ENCODE measurements around the gene KCTD7. TPM values are rescaled to one million over a fixed set of nuclear protein-coding genes. Genes with fewer than 3 reads are reported as not detected.

The KCTD7 gene
- total RNA-seq, 1 donor, result 11.2 TPM

GRCh38 chr7:66666313-66666952, 37.8 kb downstream of the KCTD7 start:
- TF ChIP-seq, protein P1, sequence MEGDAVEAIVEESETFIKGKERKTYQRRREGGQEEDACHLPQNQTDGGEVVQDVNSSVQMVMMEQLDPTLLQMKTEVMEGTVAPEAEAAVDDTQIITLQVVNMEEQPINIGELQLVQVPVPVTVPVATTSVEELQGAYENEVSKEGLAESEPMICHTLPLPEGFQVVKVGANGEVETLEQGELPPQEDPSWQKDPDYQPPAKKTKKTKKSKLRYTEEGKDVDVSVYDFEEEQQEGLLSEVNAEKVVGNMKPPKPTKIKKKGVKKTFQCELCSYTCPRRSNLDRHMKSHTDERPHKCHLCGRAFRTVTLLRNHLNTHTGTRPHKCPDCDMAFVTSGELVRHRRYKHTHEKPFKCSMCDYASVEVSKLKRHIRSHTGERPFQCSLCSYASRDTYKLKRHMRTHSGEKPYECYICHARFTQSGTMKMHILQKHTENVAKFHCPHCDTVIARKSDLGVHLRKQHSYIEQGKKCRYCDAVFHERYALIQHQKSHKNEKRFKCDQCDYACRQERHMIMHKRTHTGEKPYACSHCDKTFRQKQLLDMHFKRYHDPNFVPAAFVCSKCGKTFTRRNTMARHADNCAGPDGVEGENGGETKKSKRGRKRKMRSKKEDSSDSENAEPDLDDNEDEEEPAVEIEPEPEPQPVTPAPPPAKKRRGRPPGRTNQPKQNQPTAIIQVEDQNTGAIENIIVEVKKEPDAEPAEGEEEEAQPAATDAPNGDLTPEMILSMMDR (IDR thresholded peaks at IDR 0.05; ENCODE audit: insufficient read depth, low read depth, low read length), result no peak
- no peak overlapping the region for H3K4me3 ChIP-seq (ENCODE audit: low read depth, low read length)
- no peak for DNase-seq (ENCODE audit: low read depth)

- TF ChIP-seq, protein P1 (IDR thresholded peaks at IDR 0.05; ENCODE audit: insufficient read depth, low read depth, low read length), result no peak
- H3K4me3 ChIP-seq (ENCODE audit: low read depth, low read length), result no peak overlapping the region
- DNase-seq (ENCODE audit: low read depth), result no peak
These were observed 38.5 kb downstream of the KCTD7 start for GRCh38 chr7:66667023-66667728.

DNA sequence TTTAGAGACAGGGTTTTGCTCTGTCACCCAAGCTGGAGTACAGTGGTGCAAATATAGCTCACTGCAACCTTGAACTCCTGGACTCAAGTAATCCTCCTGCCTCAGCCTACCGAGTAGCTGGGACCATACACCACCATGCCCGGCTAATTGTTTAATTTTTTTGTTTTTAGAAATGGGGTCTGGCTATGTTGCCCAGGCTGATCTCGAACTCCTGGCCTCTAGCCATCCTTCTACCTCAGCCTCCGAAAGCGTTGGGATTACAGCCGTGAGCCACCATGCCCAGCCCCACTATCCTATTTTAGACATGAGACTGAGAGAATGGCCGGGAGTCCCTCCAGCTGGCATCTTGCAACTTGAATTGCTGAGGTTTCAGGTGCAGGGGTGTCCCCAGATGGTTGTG, 39.4 kb downstream of the KCTD7 start:
- H3K4me3 ChIP-seq (ENCODE audit: low read depth, low read length), result no peak overlapping the region
- DNase-seq (ENCODE audit: low read depth), result no peak
- TF ChIP-seq, protein P1 (IDR thresholded peaks at IDR 0.05; ENCODE audit: insufficient read depth, low read depth, low read length), result no peak

DNA sequence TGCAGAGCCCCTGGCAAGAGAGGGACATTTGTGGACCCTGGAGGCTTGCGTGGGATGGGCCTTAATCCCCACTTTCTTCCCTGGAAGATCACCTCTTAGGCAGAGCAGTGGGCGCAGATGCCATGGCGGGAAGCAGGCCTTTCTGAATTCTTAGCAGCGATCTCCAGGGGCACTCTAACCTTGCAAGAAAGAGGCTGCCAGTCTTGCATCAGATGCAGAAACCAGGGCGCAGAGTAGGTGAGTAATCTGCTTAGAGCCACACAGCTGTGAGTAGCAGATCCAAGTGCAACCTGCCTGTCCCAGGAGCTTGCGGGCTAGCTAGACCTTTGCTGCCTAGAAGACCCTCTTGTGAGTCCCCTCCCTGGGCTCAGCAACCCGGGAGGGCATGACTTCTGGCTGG, 40.0 kb downstream of the KCTD7 start:
- H3K4me3 ChIP-seq (ENCODE audit: low read depth, low read length), result no peak overlapping the region
- no peak for DNase-seq (ENCODE audit: low read depth)
- TF ChIP-seq, protein P1 (IDR thresholded peaks at IDR 0.05; ENCODE audit: insufficient read depth, low read depth, low read length), result no peak

- TF ChIP-seq, protein P1 (IDR thresholded peaks at IDR 0.05; ENCODE audit: insufficient read depth, low read depth, low read length), result no peak
- H3K4me3 ChIP-seq (ENCODE audit: low read depth, low read length), result no peak overlapping the region
- no peak for DNase-seq (ENCODE audit: low read depth)
These were observed 40.4 kb downstream of the KCTD7 start for GRCh38 chr7:66669088-66669487.

DNA sequence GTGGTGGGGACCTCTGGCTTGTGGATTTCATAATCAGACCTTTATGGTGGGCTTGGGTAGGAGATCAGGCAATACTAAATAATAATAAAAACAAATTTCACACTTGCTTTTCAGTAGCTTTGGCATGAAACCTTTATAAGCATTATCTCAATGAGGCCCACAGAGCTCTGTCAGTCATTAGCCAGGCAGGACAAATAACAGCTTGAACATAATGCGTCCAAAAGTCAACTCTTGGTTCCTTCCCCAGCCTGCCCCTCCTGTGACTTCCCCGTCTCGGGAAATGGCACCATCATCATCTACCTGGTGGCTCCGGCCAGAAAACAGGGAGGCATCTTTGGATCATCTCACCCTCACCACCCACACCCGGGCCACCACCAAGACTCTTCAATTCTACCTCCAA, 40.8 kb downstream of the KCTD7 start:
- no peak for DNase-seq (ENCODE audit: low read depth)
- TF ChIP-seq, protein P1 (IDR thresholded peaks at IDR 0.05; ENCODE audit: insufficient read depth, low read depth, low read length), result no peak
- no peak overlapping the region for H3K4me3 ChIP-seq (ENCODE audit: low read depth, low read length)
